ENCODE data around the gene ARHGAP15. TPM values are rescaled to one million over a fixed set of nuclear protein-coding genes. Genes with fewer than 3 reads are reported as not detected.

ARHGAP15 gene
- total and polyA plus RNA-seq, 2 donors (not counting 1 experiment from before 2014, with no cell fraction given) = 0.07 TPM; not detected in 1

GRCh38 chr2:143545059-143545948 is 416.1 kb downstream of the ARHGAP15 start:
- H4K20me1 ChIP-seq (ENCODE audit: control insufficient read depth, extremely low read depth, insufficient read depth, low read length) = no peaks in the 10 kb centered on the region
- DNase-seq (ENCODE audit: low read depth in 2 of 2) = no peak
- H3K9me3 ChIP-seq (ENCODE audit: control insufficient read depth, insufficient read depth, low read depth, low read length) = no peaks in the 10 kb centered on the region
- no peaks in the 10 kb centered on the region for H3K27me3 ChIP-seq (ENCODE audit: control insufficient read depth, insufficient read depth, low read length)
- H3K79me2 ChIP-seq (ENCODE audit: control insufficient read depth, insufficient read depth, low read length) = no peaks in the 10 kb centered on the region
- no peak overlapping the region for H3K9ac ChIP-seq (ENCODE audit: insufficient read depth, low read length)
- peak overlapping the region; percentile 23 for H2AFZ ChIP-seq (ENCODE audit: low read length)
- no peaks in the 10 kb centered on the region for H3K36me3 ChIP-seq (ENCODE audit: control insufficient read depth, insufficient read depth, low read length)
- TF ChIP-seq CTCF (conservative IDR thresholded peaks at IDR 0.05 in 1 of 2, IDR thresholded peaks at IDR 0.05 in 1 of 2; ENCODE audit: low read depth in 1 of 2, low read length in 2 of 2) = no peak
- TF ChIP-seq EZH2 (IDR thresholded peaks at IDR 0.05; ENCODE audit: low read length, missing control alignments) = no peak
- no peaks in the 10 kb centered on the region for H3K4me1 ChIP-seq (ENCODE audit: control insufficient read depth, extremely low read depth, insufficient read depth, low read length)
- H3K4me2 ChIP-seq (ENCODE audit: extremely low read depth, insufficient read depth, low read length) = peak overlapping the region; percentile 11
- H3K4me3 ChIP-seq (replicated peaks in 1 of 4; ENCODE audit: control extremely low read depth in 1 of 4, insufficient read depth in 1 of 4, low read depth in 3 of 4, low read length in 4 of 4) = no peak overlapping the region
- no peak overlapping the region for H3K27ac ChIP-seq (ENCODE audit: insufficient read depth, low read length)

GRCh38 chr2:143545949-143546255 is 416.7 kb downstream of the ARHGAP15 start:
- no peaks in the 10 kb centered on the region for H3K9me3 ChIP-seq (ENCODE audit: control insufficient read depth, insufficient read depth, low read depth, low read length)
- no peaks in the 10 kb centered on the region for H3K79me2 ChIP-seq (ENCODE audit: control insufficient read depth, insufficient read depth, low read length)
- peak overlapping the region; percentile 23 for H2AFZ ChIP-seq (ENCODE audit: low read length)
- DNase-seq (ENCODE audit: low read depth in 2 of 2) = peak; percentile 47 to 69
- TF ChIP-seq EZH2 (IDR thresholded peaks at IDR 0.05; ENCODE audit: low read length, missing control alignments) (no peak), CTCF (conservative IDR thresholded peaks at IDR 0.05 in 1 of 2, IDR thresholded peaks at IDR 0.05 in 1 of 2; ENCODE audit: low read depth in 1 of 2, low read length in 2 of 2) (no peak)
- H3K36me3 ChIP-seq (ENCODE audit: control insufficient read depth, insufficient read depth, low read length) = no peaks in the 10 kb centered on the region
- no peak overlapping the region for H3K4me3 ChIP-seq (replicated peaks in 1 of 4; ENCODE audit: control extremely low read depth in 1 of 4, insufficient read depth in 1 of 4, low read depth in 3 of 4, low read length in 4 of 4)
- no peak overlapping the region for H3K27ac ChIP-seq (ENCODE audit: insufficient read depth, low read length)
- peak overlapping the region; percentile 11 for H3K4me2 ChIP-seq (ENCODE audit: extremely low read depth, insufficient read depth, low read length)
- H3K9ac ChIP-seq (ENCODE audit: insufficient read depth, low read length) = no peak overlapping the region
- H3K4me1 ChIP-seq (ENCODE audit: control insufficient read depth, extremely low read depth, insufficient read depth, low read length) = no peaks in the 10 kb centered on the region
- no peaks in the 10 kb centered on the region for H3K27me3 ChIP-seq (ENCODE audit: control insufficient read depth, insufficient read depth, low read length)
- H4K20me1 ChIP-seq (ENCODE audit: control insufficient read depth, extremely low read depth, insufficient read depth, low read length) = no peaks in the 10 kb centered on the region

GRCh38 chr2:143548032-143548431 is 418.8 kb downstream of the ARHGAP15 start:
- Histone ChIP-seq H3K4me3 (replicated peaks in 1 of 4; ENCODE audit: control extremely low read depth in 1 of 4, insufficient read depth in 1 of 4, low read depth in 3 of 4, low read length in 4 of 4) (no peak overlapping the region), H3K4me2 (ENCODE audit: extremely low read depth, insufficient read depth, low read length) (no peak overlapping the region), H3K79me2 (ENCODE audit: control insufficient read depth, insufficient read depth, low read length) (no peaks in the 10 kb centered on the region), H2AFZ (ENCODE audit: low read length) (no peak overlapping the region), H4K20me1 (ENCODE audit: control insufficient read depth, extremely low read depth, insufficient read depth, low read length) (no peaks in the 10 kb centered on the region), H3K27ac (ENCODE audit: insufficient read depth, low read length) (no peak overlapping the region), H3K36me3 (ENCODE audit: control insufficient read depth, insufficient read depth, low read length) (no peaks in the 10 kb centered on the region), H3K27me3 (ENCODE audit: control insufficient read depth, insufficient read depth, low read length) (no peaks in the 10 kb centered on the region), H3K9ac (ENCODE audit: insufficient read depth, low read length) (no peak overlapping the region), H3K4me1 (ENCODE audit: control insufficient read depth, extremely low read depth, insufficient read depth, low read length) (no peaks in the 10 kb centered on the region), H3K9me3 (ENCODE audit: control insufficient read depth, insufficient read depth, low read depth, low read length) (no peaks in the 10 kb centered on the region)
- DNase-seq (ENCODE audit: low read depth in 2 of 2) = no peak
- no peak for TF ChIP-seq EZH2 (IDR thresholded peaks at IDR 0.05; ENCODE audit: low read length, missing control alignments)
- no peak for TF ChIP-seq CTCF (conservative IDR thresholded peaks at IDR 0.05 in 1 of 2, IDR thresholded peaks at IDR 0.05 in 1 of 2; ENCODE audit: low read depth in 1 of 2, low read length in 2 of 2)

All from fibroblast of lung (primary cell).